Muscle of leg (tissue), 11 donors: ENCODE measurements around the gene PACS2. TPM values are rescaled to one million over a fixed set of nuclear protein-coding genes. Genes with fewer than 3 reads are reported as not detected.
A peak's percentile ranks its signal among the peaks of the same experiment; 100 is the strongest.
"Not testable (repeated sequence)": the region's sequence is repeated elsewhere in the genome, so short reads cannot be mapped to it uniquely, and the experiment has no call there.

Experiments
- DNase-seq: peaks from one replicate; pipeline ENCODE4 v3.0.0; 2013
- H3K27ac ChIP-seq: one replicate; pipeline ENCODE4 v1.5.1; 2013; ENCODE audit warnings: mild to moderate bottlenecking, low read length, control low read depth
- H3K27me3 ChIP-seq: one replicate; pipeline ENCODE4 v1.6.1; 2013; ENCODE audit warnings: low read length; ENCODE audit not compliant: control insufficient read depth, insufficient read depth
- H3K36me3 ChIP-seq: one replicate; pipeline ENCODE4 v1.6.1; 2013; ENCODE audit warnings: low read length; ENCODE audit not compliant: control insufficient read depth, insufficient read depth
- H3K4me1 ChIP-seq: one replicate; pipeline ENCODE4 v1.6.1; 2013; ENCODE audit warnings: low read length; ENCODE audit not compliant: control insufficient read depth, insufficient read depth
- H3K4me3 ChIP-seq: one replicate; pipeline ENCODE4 v1.5.1; 2013; ENCODE audit warnings: low read length, control low read depth
- H3K9me3 ChIP-seq: replicated peaks from 2 replicates; pipeline ENCODE4 v1.6.1; 2013; ENCODE audit warnings: low read depth, low read length; ENCODE audit not compliant: control insufficient read depth
- WGBS: methylation state at CpG from one replicate; pipeline ENCODE4 v1.1.5; 2013; ENCODE audit warnings: missing lambda C conversion rate; ENCODE audit not compliant: insufficient coverage; 5-methylcytosine and 5-hydroxymethylcytosine counted together
- polyA plus RNA-seq, 8 donors: library from polyadenylated mRNA; unstranded; fragments of 120-200 nt; gene quantifications; one replicate each; pipeline versions ENCODE4 v1.2.1 to v1.2.3, GENCODE V29; 2013; ENCODE audit warnings: inconsistent platforms in 1 of 8, low replicate concordance in 1 of 8; ENCODE audit not compliant: insufficient read length in 8 of 8, insufficient read depth in 1 of 8
- total RNA-seq: library from RNA; stranded (reverse); fragments of 120-200 nt; gene quantifications from one replicate; pipeline ENCODE4 v1.2.4, GENCODE V29; 2013

The PACS2 gene
- total and polyA plus RNA-seq, 9 donors = 66.2 to 110 (median 86.5) TPM

DNA sequence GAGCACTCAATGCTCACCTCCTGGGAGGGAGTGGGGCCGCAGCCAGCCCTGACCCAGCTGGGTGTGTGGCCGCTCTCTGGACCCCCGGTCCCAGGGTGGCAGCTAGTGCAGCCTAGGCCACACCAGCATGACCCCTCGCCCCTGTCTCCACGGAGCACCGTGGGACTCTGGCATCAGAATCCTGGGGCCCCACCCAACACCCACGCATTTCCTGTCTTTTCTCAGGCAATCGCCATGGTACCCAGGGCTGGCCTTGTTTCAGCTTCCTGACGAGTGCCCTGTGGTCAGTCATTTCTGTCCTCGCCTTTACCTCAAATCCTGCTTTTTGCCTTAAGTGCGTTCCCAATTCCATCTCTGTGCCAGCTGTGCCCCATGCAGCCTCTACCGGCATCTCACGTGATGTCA is 15.9 kb downstream of the PACS2 start:
- Histone ChIP-seq H3K36me3 (no peaks in the 10 kb centered on the region), H3K27ac (no peak overlapping the region), H3K9me3 (no peaks in the 10 kb centered on the region), H3K4me1 (peaks cover 87% of the 10 kb centered on the region), H3K27me3 (no peaks in the 10 kb centered on the region), H3K4me3 (no peak overlapping the region)
- 73% methylated on average over 12 of the region's 13 CpGs for WGBS
- peak; percentile 3 for DNase-seq

DNA sequence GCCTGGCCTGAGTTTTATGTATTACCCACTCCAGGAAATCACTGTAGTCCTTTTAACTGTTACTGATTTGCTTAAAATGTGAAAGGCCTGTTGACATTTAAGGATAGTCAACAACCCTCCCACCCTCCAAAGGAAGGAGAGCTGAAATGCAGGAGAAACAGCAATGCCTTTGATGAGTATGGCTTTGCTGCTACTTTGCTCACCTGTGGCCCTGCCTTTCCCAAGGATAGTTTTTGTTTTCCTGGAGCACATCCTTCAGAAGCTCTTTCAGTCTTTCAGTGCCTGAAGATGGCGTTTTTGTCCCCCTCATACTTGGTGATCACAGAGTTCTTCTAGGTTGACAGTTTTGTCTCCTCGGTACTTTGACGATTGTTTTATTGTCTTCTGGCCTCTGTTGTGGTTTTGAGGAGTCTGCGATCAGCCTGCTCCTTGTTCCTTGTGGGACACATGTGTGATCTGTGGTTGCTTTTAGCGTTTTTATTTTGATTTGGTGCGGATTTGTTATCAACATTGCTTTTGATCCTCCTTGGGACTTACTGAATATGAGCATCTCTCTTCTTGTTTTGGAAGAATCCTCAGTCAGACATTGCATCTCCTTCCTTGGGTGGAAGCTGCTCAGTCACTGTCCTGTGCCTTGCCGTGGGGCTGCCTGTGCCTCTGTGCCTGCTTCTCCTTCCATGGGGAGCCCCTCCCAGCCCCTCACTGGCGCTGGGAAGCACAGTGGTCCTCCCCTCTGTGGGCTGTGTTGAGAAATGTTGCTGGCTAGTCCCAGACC is 17.2 kb downstream of the PACS2 start:
- Histone ChIP-seq H3K4me1 (peaks cover 87% of the 10 kb centered on the region), H3K27ac (no peak overlapping the region), H3K4me3 (no peak overlapping the region)

DNA sequence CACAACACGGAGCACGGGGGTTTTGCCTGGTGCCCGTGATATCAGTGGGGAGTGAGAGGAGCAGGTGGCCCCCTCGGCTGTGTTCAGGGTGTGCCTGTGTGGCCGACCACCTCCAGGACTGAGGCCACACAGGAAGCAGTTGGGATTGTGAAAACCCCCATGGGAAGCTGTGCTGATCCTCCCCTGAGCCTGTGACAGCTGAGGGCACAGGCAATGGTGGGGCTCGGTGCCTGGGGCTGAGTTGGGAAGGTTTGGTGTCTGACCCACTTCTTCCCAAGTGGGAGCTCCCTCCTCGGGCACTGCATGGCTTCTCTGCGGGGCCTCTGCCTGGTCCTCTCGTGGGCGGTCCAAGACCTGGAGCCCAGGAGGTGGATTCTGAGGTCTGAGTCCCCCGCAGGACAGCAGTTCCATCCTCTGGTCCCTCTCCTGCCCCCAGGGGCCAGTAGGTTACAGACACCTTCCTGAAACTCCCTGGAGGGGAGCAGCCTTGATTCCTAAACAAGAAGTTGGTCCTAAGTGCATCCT is 17.9 kb downstream of the PACS2 start:
- Histone ChIP-seq H3K27ac (peak overlapping the region; percentile 82), H3K4me3 (no peak overlapping the region), H3K27me3 (no peaks in the 10 kb centered on the region), H3K36me3 (peaks cover 2% of the 10 kb centered on the region), H3K9me3 (no peaks in the 10 kb centered on the region), H3K4me1 (peaks cover 86% of the 10 kb centered on the region)
- whole genome bisulfite sequencing = 65% methylated on average over 5 of the region's 11 CpGs
- peak; percentile 10 for DNase-seq

More for the DNA sequence above, 17.2 kb downstream of the PACS2 start:
- no peak for DNase-seq
- no peaks in the 10 kb centered on the region for H3K27me3 ChIP-seq
- H3K36me3 ChIP-seq = no peaks in the 10 kb centered on the region
- no peaks in the 10 kb centered on the region for H3K9me3 ChIP-seq
- WGBS = 92% methylated on average over 2 of the region's 8 CpGs

DNA sequence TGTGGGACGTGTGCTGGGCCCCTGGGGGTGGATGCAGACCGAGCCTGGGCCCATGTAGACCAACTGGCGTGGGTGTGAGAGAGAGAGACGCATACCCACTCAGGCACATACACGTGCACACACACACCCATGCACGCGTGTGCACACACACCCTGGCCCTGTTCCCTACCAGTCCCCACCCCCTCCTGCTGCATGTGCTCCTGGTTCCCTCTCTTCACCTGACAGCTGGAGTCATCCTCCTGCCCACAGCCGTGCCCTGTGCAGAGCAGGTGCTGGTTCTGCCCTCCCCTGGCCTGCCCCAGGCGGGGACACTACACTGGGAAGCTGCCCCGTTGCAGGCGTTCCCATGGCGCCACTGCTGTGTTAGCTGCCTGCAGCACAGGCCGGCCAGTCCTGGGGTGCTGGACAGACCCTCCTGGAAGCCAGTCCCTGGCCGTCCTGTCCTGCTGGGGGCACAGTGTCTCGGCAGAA is 18.5 kb downstream of the PACS2 start:
- peaks cover 2% of the 10 kb centered on the region for H3K36me3 ChIP-seq
- WGBS = 72% methylated on average over 11 of the region's 15 CpGs
- H3K4me3 ChIP-seq = no peak overlapping the region
- H3K4me1 ChIP-seq = peaks cover 86% of the 10 kb centered on the region
- no peaks in the 10 kb centered on the region for H3K27me3 ChIP-seq
- H3K9me3 ChIP-seq = no peaks in the 10 kb centered on the region
- DNase-seq = peak; percentile 55
- H3K27ac ChIP-seq = peak overlapping the region; percentile 82

- 76% methylated on average over 17 of the region's 18 CpGs for WGBS
- H3K27me3 ChIP-seq = no peaks in the 10 kb centered on the region
- peaks cover 2% of the 10 kb centered on the region for H3K36me3 ChIP-seq
- peaks cover 86% of the 10 kb centered on the region for H3K4me1 ChIP-seq
- H3K9me3 ChIP-seq = no peaks in the 10 kb centered on the region
- H3K4me3 ChIP-seq = no peak overlapping the region
- peak; percentile 62 for DNase-seq
- H3K27ac ChIP-seq = peak overlapping the region; percentile 82
Measured at GRCh38 chr14:105333613-105334364, 19.2 kb downstream of the PACS2 start.

GRCh38 chr14:105334383-105335230 is 20.1 kb downstream of the PACS2 start:
- Histone ChIP-seq H3K4me1 (peaks cover 81% of the 10 kb centered on the region), H3K27ac (peak overlapping the region; percentile 82), H3K36me3 (peaks cover 2% of the 10 kb centered on the region), H3K9me3 (no peaks in the 10 kb centered on the region), H3K27me3 (no peaks in the 10 kb centered on the region), H3K4me3 (no peak overlapping the region)
- DNase-seq = no peak
- WGBS = 85% methylated on average over 17 of the region's 17 CpGs

DNA sequence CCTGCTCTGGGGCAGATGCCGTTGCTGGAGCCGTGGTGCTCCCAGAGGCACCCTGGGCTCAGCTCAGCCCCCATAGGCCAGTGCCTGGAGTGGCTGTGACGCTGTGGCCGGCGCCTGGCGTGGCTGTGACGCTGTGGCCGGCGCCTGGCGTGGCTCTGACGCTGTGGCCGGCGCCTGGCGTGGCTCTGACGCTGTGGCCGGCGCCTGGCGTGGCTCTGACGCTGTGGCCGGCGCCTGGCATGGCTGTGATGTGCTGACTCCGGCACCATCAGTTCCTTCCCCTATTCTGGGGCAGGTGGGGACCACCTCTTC is 20.6 kb downstream of the PACS2 start:
- not testable (repeated sequence) for H3K4me3 ChIP-seq, H3K27me3 ChIP-seq, H3K36me3 ChIP-seq, DNase-seq, H3K9me3 ChIP-seq
- peaks cover 77% of the 10 kb centered on the region for H3K4me1 ChIP-seq
- WGBS = 96% methylated on average over 22 of the region's 22 CpGs
- H3K27ac ChIP-seq = peak overlapping the region; percentile 75

DNA sequence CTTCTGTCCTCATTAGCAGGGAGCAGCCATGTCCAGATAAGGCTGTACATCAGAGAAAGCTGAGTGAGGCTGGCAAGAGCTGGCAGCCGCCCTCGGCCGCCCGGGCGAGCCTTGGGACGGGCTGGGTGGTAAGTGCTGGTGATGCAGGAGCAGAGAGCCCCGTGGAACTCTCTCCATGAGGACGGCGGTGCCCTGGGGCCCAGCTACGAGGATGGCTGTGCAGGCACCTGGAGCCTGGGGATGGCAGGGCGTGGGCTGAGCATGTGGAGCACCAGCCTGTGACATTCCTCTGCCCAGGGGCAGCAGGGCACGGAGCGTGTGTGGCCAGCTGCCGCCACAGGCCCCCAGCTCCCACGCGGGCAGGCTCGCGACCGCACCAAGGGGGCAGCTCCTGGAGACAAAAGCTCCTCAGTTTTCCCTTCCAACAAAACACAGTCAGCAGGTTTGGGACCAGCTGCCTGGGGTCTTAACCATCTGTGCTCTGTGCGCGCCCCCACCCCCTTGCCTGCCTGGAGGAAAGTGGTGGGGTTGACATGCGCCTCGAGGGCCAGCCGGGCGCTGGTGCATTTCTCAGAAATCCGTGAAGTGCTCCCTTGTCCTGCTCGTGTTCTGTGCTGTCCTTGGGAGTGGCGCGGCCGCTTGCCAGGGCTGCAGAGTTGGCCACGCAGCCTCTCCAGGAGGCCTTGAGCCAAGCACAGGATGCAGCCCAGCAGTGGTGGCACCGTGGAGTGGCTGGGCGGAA is 21.4 kb downstream of the PACS2 start:
- Histone ChIP-seq H3K27ac (peak overlapping the region; percentile 75), H3K4me3 (no peak overlapping the region), H3K36me3 (peaks cover 2% of the 10 kb centered on the region), H3K27me3 (no peaks in the 10 kb centered on the region), H3K9me3 (no peaks in the 10 kb centered on the region), H3K4me1 (peaks cover 77% of the 10 kb centered on the region)
- DNase-seq = peak; percentile 57
- WGBS = 80% methylated on average over 33 of the region's 33 CpGs

GRCh38 chr14:105336477-105337287 is 22.1 kb downstream of the PACS2 start:
- peaks cover 82% of the 10 kb centered on the region for H3K4me1 ChIP-seq
- WGBS = 85% methylated on average over 23 of the region's 26 CpGs
- H3K27ac ChIP-seq = peak overlapping the region; percentile 75
- no peaks in the 10 kb centered on the region for H3K9me3 ChIP-seq
- no peak overlapping the region for H3K4me3 ChIP-seq
- no peaks in the 10 kb centered on the region for H3K27me3 ChIP-seq
- peaks cover 2% of the 10 kb centered on the region for H3K36me3 ChIP-seq
- peak; percentile 47 for DNase-seq
